HEK293T (cell line): Measurements from ENCODE around the gene CPA1.

Experiments
- CTCF ChIA-PET: fragments of 350-600 bp; formaldehyde crosslinking; extraction: SDS; loops from one replicate; lab custom pipeline; 2021; ENCODE audit warnings: antibody characterized with exemption, inconsistent platforms; lab: Yijun Ruan, JAX
- POLR2A ChIA-PET: fragments of 350-600 bp; formaldehyde crosslinking; extraction: SDS; loops from one replicate; lab custom pipeline; 2020; ENCODE audit warnings: antibody characterized with exemption, inconsistent platforms; lab: Yijun Ruan, JAX
- DNase-seq: peaks from one replicate; pipeline ENCODE4 v3.0.0; 2012; ENCODE audit warnings: mixed read lengths; ENCODE audit errors: extremely low spot score
- ARNT ChIP-seq: fragments of 450-650 bp; IDR thresholded peaks from 2 replicates; pipeline ENCODE4 v1.6.1; 2017; ENCODE audit warnings: mild to moderate bottlenecking
- BHLHE40 ChIP-seq: fragments of 450-650 bp; IDR thresholded peaks from 2 replicates; pipeline ENCODE4 v1.6.1; 2016; ENCODE audit warnings: mild to moderate bottlenecking, moderate library complexity, borderline replicate concordance
- CTBP1 ChIP-seq: fragments of 450-650 bp; IDR thresholded peaks from 2 replicates; pipeline ENCODE4 v1.6.1; 2016; ENCODE audit warnings: borderline replicate concordance
- ELF4 ChIP-seq: fragments of 450-650 bp; IDR thresholded peaks from 2 replicates; pipeline ENCODE4 v1.6.1; 2017; ENCODE audit warnings: antibody characterized with exemption
- FOXA1 ChIP-seq: fragments of 450-650 bp; IDR thresholded peaks from 2 replicates; pipeline ENCODE4 v1.6.1; 2016; ENCODE audit warnings: mild to moderate bottlenecking
- FOXK2 ChIP-seq: fragments of 450-650 bp; IDR thresholded peaks from 2 replicates; pipeline ENCODE4 v1.6.1; 2016; ENCODE audit warnings: mild to moderate bottlenecking
- FOXM1 ChIP-seq: fragments of 450-650 bp; IDR thresholded peaks from 2 replicates; pipeline ENCODE4 v1.6.1; 2017; ENCODE audit warnings: mild to moderate bottlenecking, borderline replicate concordance
- HDGF ChIP-seq: fragments of 450-650 bp; IDR thresholded peaks from 2 replicates; pipeline ENCODE4 v1.6.1; 2017; ENCODE audit warnings: antibody characterized with exemption, borderline replicate concordance
- L3MBTL2 ChIP-seq: fragments of 450-650 bp; conservative IDR thresholded peaks from 2 replicates; pipeline ENCODE4 v1.6.1; 2016; ENCODE audit warnings: mild to moderate bottlenecking
- LEF1 ChIP-seq: fragments of 450-650 bp; IDR thresholded peaks from 2 replicates; pipeline ENCODE4 v1.6.1; 2017; ENCODE audit warnings: mild to moderate bottlenecking, borderline replicate concordance
- NFRKB ChIP-seq: fragments of 450-650 bp; IDR thresholded peaks from 2 replicates; pipeline ENCODE4 v1.6.1; 2016; ENCODE audit warnings: mild to moderate bottlenecking, moderate library complexity
- SP1 ChIP-seq: fragments of 450-650 bp; IDR thresholded peaks from 2 replicates; pipeline ENCODE4 v1.6.1; 2017
- SUZ12 ChIP-seq: fragments of 450-650 bp; IDR thresholded peaks from 2 replicates; pipeline ENCODE4 v1.6.1; 2016; ENCODE audit warnings: mild to moderate bottlenecking
- TARDBP ChIP-seq: fragments of 450-650 bp; IDR thresholded peaks from 2 replicates; pipeline ENCODE4 v1.6.1; 2016
- ZNF384 ChIP-seq: fragments of 450-650 bp; IDR thresholded peaks from 2 replicates; pipeline ENCODE4 v1.6.1; 2016
- TF ChIP-seq, protein P1 (sequence below): fragments of 450-650 bp; IDR thresholded peaks from 2 replicates; pipeline ENCODE4 v1.6.1; 2016

CPA1 gene

DNA sequence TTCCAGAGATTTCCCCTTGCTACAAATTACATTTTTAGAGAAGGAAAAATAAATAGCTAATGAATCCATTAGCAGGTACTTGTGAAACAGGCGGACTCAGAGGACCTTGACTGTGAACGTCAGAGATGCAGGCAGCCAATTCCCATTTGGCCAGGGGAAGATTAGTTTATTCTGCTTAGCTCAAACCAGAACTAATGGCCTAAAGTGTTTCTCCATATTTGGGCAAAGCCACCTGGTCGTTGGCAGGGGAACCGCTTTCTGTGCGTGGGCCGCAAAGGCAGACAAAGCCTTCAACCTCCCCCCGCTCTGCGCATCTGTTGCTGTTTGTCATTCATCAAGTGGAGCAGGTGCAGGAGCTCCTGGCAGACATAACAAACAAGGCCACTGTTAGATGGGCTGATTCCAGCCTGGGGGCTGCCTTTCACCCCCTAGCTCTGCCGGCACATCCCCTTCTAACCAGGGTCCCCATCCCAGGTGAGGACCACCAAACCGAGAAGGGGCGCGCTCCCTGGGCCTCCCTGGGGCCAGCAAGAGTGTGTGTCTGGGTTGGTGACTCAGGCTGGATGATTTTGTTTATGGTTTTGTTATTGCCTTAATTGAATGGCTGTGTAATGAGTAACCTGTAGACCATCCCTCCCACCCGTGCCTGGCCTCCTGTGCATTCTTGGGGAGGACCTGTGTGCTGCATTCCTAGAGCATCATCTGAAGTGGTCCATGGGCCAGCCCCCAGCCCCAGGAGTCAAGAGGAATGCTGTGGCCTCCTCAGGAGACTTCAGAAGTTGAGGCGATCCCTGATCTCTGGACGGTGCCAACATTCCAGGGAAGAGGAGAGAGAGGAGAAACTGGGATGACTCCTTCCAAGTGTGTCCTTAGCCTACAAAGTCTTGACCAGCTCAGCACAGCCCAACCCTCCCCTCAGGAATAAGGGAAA, 14.5 kb upstream of the CPA1 start:
- ChIA-PET POLR2A (no interaction called here), CTCF (interaction anchor here (0.6 kb wide), 1 partner anchor 29 kb away, joined by 4 read pairs; no protein-coding TSS in a partner anchor)
- no peak for DNase-seq
- no peak for TF ChIP-seq TARDBP
- no peak for TF ChIP-seq CTBP1
- TF ChIP-seq LEF1: no peak
- TF ChIP-seq FOXK2: no peak
- TF ChIP-seq HDGF: no peak
- TF ChIP-seq, protein P1, sequence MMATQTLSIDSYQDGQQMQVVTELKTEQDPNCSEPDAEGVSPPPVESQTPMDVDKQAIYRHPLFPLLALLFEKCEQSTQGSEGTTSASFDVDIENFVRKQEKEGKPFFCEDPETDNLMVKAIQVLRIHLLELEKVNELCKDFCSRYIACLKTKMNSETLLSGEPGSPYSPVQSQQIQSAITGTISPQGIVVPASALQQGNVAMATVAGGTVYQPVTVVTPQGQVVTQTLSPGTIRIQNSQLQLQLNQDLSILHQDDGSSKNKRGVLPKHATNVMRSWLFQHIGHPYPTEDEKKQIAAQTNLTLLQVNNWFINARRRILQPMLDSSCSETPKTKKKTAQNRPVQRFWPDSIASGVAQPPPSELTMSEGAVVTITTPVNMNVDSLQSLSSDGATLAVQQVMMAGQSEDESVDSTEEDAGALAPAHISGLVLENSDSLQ: no peak
- no peak for TF ChIP-seq FOXA1
- no peak for TF ChIP-seq ZNF384
- TF ChIP-seq ELF4: no peak
- TF ChIP-seq SUZ12: no peak
- TF ChIP-seq NFRKB: no peak

DNA sequence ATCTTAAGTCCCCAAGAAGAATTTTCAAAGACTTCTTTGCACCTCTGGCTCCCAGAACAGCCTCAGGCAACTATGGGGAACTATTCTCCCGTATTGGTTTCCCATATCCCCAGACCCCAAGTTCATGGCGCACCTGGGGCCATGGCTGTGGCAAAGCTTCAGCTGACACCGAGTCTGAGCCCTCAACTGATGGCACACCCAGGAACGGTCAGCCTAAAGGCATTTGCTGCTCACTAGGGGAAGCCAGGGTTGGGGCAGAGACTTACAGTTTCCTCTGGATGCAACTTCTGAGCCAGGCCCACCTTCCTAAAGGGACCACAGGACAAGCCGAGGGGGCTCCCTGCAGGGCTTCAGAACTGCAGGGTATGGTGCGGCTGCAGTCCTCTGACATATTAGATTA, 13.7 kb upstream of the CPA1 start:
- CTCF ChIA-PET: no interaction called here
- POLR2A ChIA-PET: no interaction called here
- no peak for DNase-seq
- no peak for TF ChIP-seq ELF4
- no peak for TF ChIP-seq HDGF
- TF ChIP-seq FOXK2: no peak
- TF ChIP-seq FOXM1: no peak
- no peak for TF ChIP-seq NFRKB
- TF ChIP-seq SP1: no peak
- TF ChIP-seq CTBP1: no peak
- TF ChIP-seq TARDBP: no peak
- TF ChIP-seq ARNT: no peak
- no peak for TF ChIP-seq FOXA1

DNA sequence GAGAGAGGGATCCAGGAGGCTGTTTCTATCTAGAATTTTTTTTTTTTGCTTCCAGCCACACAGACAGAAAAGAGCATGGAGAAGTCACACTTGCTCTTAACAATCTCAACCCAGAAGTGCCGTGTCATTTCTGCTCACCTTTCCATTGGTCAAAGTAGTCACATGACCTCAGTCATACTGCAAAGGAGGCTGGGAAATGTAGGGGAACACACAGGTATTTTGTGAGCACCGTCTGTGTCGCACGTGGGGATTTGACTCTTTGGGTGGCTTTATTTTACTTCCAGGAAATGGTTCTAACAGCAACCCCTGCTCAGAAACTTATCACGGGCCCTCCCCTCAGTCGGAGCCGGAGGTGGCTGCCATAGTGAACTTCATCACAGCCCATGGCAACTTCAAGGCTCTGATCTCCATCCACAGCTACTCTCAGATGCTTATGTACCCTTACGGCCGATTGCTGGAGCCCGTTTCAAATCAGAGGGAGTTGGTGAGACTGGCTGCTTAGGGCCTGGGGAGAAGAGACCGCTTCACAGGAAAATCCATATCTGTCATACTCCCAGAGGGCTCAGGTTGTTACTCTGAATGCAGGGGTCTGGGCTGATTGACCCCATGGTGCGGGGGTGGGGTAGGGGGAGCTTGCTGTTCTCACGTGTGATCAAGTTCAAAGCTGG, 13.1 kb upstream of the CPA1 start:
- no peak for DNase-seq
- POLR2A ChIA-PET: no interaction called here
- CTCF ChIA-PET: no interaction called here
- TF ChIP-seq ELF4: no peak
- TF ChIP-seq ZNF384: no peak
- no peak for TF ChIP-seq FOXM1
- no peak for TF ChIP-seq LEF1
- TF ChIP-seq BHLHE40: no peak
- TF ChIP-seq NFRKB: no peak
- no peak for TF ChIP-seq FOXA1

DNA sequence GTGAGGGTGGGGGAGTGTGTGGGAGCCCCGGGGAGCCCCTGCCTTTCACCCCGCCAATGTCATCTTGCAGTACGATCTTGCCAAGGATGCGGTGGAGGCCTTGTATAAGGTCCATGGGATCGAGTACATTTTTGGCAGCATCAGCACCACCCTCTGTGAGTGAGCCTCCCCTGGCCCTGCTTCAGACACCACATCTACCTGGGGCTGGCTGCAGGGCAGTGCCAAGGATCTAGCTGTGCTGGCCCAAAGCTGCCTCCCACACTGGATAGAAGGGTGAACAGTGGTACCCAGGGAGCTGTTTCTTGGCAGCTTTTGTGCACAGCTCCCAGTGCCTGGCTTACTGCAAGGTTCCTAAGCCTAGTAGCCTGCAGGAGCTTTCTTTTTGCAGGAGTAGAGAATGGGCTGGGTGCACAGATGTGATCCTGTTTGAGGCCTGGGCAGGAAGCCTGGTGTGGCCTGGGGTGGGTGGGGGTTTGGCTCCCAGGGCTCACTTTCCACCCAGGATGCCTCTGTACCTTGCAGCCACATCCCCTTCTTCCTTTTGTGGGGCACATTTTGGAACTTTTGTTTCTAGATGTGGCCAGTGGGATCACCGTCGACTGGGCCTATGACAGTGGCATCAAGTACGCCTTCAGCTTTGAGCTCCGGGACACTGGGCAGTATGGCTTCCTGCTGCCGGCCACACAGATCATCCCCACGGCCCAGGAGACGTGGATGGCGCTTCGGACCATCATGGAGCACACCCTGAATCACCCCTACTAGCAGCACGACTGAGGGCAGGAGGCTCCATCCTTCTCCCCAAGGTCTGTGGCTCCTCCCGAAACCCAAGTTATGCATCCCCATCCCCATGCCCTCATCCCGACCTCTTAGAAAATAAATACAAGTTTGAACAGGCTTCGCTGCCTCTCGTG, 12.2 kb upstream of the CPA1 start:
- DNase-seq: no peak
- POLR2A ChIA-PET: no interaction called here
- CTCF ChIA-PET: no interaction called here
- TF ChIP-seq SUZ12: no peak
- no peak for TF ChIP-seq FOXM1
- no peak for TF ChIP-seq HDGF
- TF ChIP-seq ZNF384: no peak
- TF ChIP-seq SP1: no peak
- TF ChIP-seq, protein P1: no peak
- no peak for TF ChIP-seq NFRKB
- no peak for TF ChIP-seq L3MBTL2
- TF ChIP-seq FOXA1: no peak
- TF ChIP-seq TARDBP: no peak
- no peak for TF ChIP-seq FOXK2
- no peak for TF ChIP-seq ELF4
- no peak for TF ChIP-seq BHLHE40
- TF ChIP-seq CTBP1: no peak

DNA sequence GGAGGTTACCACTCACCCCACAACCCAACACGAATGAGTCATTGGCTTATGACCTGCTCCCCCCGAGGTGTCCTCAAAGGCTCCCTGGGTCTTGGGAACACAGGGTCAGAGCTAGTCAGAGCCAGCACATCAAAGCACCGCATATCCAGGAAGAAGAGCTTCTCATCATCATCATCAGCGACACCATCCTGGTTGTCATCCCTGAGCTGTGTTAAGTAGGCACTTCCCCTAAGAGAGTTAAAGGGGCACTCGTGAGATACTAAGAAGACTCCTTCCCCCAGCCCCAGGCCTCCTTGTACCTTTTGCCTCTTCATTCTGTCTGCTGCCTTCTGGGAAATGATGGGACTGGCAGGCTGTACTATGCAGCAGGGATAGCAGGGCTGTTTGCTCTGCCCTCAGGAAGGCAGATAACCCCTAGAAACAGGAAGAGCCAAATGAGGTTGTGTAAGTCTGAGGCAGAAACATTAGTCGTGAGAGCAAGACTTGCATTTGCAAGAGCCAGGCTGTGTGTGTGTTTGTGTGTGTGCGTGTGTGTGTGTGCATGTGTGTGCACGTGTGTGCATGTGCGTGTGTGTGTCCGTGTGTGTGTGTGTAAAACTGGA, 11.1 kb upstream of the CPA1 start:
- POLR2A ChIA-PET: no interaction called here

More for the DNA sequence above, 11.1 kb upstream of the CPA1 start:
- TF ChIP-seq FOXK2: no peak
- TF ChIP-seq ELF4: no peak
- TF ChIP-seq SUZ12: no peak
- DNase-seq: no peak
- CTCF ChIA-PET: no interaction called here
